Keratinocyte (primary cell): ENCODE data around the gene CLNK. TPM values are rescaled to one million over a fixed set of nuclear protein-coding genes. Genes with fewer than 3 reads are reported as not detected.

Experiments used
- DNase-seq: peaks from one replicate; pipeline ENCODE4 v3.0.0-alpha.2; 2011; ENCODE audit warnings: low read depth, missing footprints, low spot score
- FAIRE-seq: peaks from 2 replicates; lab custom pipeline; 2011; peaks lifted over from hg19 to GRCh38; lab: Jason Lieb, UNC
- H2AFZ ChIP-seq: 2 replicates; pipeline ENCODE4 v1.6.0; 2012; ENCODE audit warnings: low read length, control low read depth, inconsistent platforms; ENCODE audit not compliant: control insufficient read depth
- H3K27ac ChIP-seq: 2 replicates; pipeline ENCODE4 v1.5.1; 2011; ENCODE audit warnings: low read length; ENCODE audit not compliant: control insufficient read depth, insufficient read depth
- H3K27me3 ChIP-seq: 3 replicates; pipeline ENCODE4 v1.6.0; 2011; ENCODE audit warnings: low read length; ENCODE audit not compliant: control insufficient read depth, insufficient read depth; ENCODE audit errors: extremely low read depth
- H3K36me3 ChIP-seq, 2 experiments: 2 replicates in 1 of 2; 3 replicates in 1 of 2; pipeline ENCODE4 v1.5.1; 2011; ENCODE audit warnings: low read length in 2 of 2, mild to moderate bottlenecking in 1 of 2; ENCODE audit not compliant: control insufficient read depth in 2 of 2, insufficient read depth in 2 of 2; ENCODE audit errors: extremely low read depth in 1 of 2
- H3K4me1 ChIP-seq: 3 replicates; pipeline ENCODE4 v1.5.1; 2011; ENCODE audit warnings: low read length; ENCODE audit not compliant: control insufficient read depth, insufficient read depth; ENCODE audit errors: extremely low read depth
- H3K4me2 ChIP-seq: 3 replicates; pipeline ENCODE4 v1.6.0; 2011; ENCODE audit warnings: low read depth, low read length; ENCODE audit not compliant: control insufficient read depth, insufficient read depth; ENCODE audit errors: extremely low read depth
- H3K4me3 ChIP-seq, 3 experiments: fragments of 200-600 bp in 1 of 3; sonication (generic) in 1 of 3; 2 replicates in 2 of 3; 3 replicates in 1 of 3; pipeline ENCODE4 v1.5.1; 2011 to 2016; ENCODE audit warnings: low read length in 3 of 3, mild to moderate bottlenecking in 3 of 3, control low read depth in 2 of 3, inconsistent platforms in 1 of 3, low read depth in 1 of 3, mixed read lengths in 1 of 3, mixed run types in 1 of 3, moderate library complexity in 1 of 3; ENCODE audit not compliant: control insufficient read depth in 2 of 3, insufficient read depth in 2 of 3; ENCODE audit errors: extremely low read depth in 1 of 3
- H3K79me2 ChIP-seq: 2 replicates; pipeline ENCODE4 v1.6.0; 2012; ENCODE audit warnings: low read length; ENCODE audit not compliant: control insufficient read depth, insufficient read depth
- H3K9ac ChIP-seq: 3 replicates; pipeline ENCODE4 v1.6.0; 2011; ENCODE audit warnings: low read length; ENCODE audit not compliant: control insufficient read depth, insufficient read depth; ENCODE audit errors: extremely low read depth
- H3K9me1 ChIP-seq: 3 replicates; pipeline ENCODE4 v1.6.0; 2011; ENCODE audit warnings: low read length; ENCODE audit not compliant: control insufficient read depth, insufficient read depth; ENCODE audit errors: extremely low read depth
- H3K9me3 ChIP-seq: 2 replicates; pipeline ENCODE4 v1.5.1; 2012; ENCODE audit warnings: low read depth, low read length; ENCODE audit not compliant: control insufficient read depth
- H4K20me1 ChIP-seq: 3 replicates; pipeline ENCODE4 v1.6.0; 2011; ENCODE audit warnings: low read length; ENCODE audit not compliant: control insufficient read depth, insufficient read depth; ENCODE audit errors: extremely low read depth
- CTCF ChIP-seq, 3 experiments: IDR thresholded peaks in 1 of 3; conservative IDR thresholded peaks in 1 of 3; optimal IDR thresholded peaks in 1 of 3; 2 replicates in 2 of 3; 3 replicates in 1 of 3; pipeline versions ENCODE3 to v1.5.1; 2011; ENCODE audit warnings: low read length in 3 of 3, mild to moderate bottlenecking in 3 of 3, moderate library complexity in 2 of 3, control low read depth in 1 of 3, inconsistent platforms in 1 of 3; ENCODE audit not compliant: insufficient read depth in 2 of 3; ENCODE audit errors: extremely low read depth in 1 of 3
- EZH2 ChIP-seq: IDR thresholded peaks from one replicate; pipeline ENCODE4 v1.6.1; 2012; ENCODE audit warnings: inconsistent platforms, mild to moderate bottlenecking, low read length, moderate library complexity
- dilution Hi-C: fragments of 300-500 bp; cut with MboI; formaldehyde crosslinking; loops from one replicate; pipeline ENCODE4 v1.7.0; 2020; ENCODE audit warnings: low sequenced_read_pairs; ENCODE audit not compliant: extremely low pct_ligation_motif_present
- polyA plus RNA-seq, 5 experiments: library from polyadenylated mRNA; depleted of rRNA in 3 of 5; stranded (reverse) in 3 of 5; stranded (forward) in 1 of 5; unstranded in 1 of 5; fragments of >200 nt; gene quantifications; 1 replicate in 1 of 5; 2 replicates in 3 of 5; 3 replicates in 1 of 5; pipeline versions ENCODE4 v1.2.1 to v1.2.3, GENCODE V29; 2011 to 2012; ENCODE audit warnings: missing spikeins in 2 of 5, low read depth in 1 of 5, low replicate concordance in 1 of 5

Gene CLNK
- polyA plus RNA-seq, 1 donor (not counting 4 experiments of a cell fraction or from before 2014, with no cell fraction given), result not detected

- no peak overlapping the region for H3K9ac ChIP-seq
- H3K9me3 ChIP-seq, result no peaks in the 10 kb centered on the region
- H3K4me2 ChIP-seq, result no peak overlapping the region
- dilution Hi-C loops, result no loop called here
- TF ChIP-seq EZH2 (no peak), CTCF (optimal IDR thresholded peaks at IDR 0.05 in 1 of 3, IDR thresholded peaks at IDR 0.05 in 1 of 3, conservative IDR thresholded peaks at IDR 0.05 in 1 of 3; ENCODE audit: extremely low read depth in 1 of 3, insufficient read depth in 2 of 3, low read length in 3 of 3) (no peak)
- no peak overlapping the region for H2AFZ ChIP-seq
- no peak overlapping the region for H3K4me3 ChIP-seq
- no peaks in the 10 kb centered on the region for H4K20me1 ChIP-seq
- no peaks in the 10 kb centered on the region for H3K36me3 ChIP-seq
- no peaks in the 10 kb centered on the region for H3K27me3 ChIP-seq
- no peaks in the 10 kb centered on the region for H3K79me2 ChIP-seq
- FAIRE-seq (no peak), DNase-seq (no peak)
- H3K9me1 ChIP-seq, result no peaks in the 10 kb centered on the region
- no peak overlapping the region for H3K27ac ChIP-seq
- H3K4me1 ChIP-seq, result no peaks in the 10 kb centered on the region
Measured at GRCh38 chr4:10623241-10623640, 61.3 kb downstream of the CLNK start.

GRCh38 chr4:10622728-10623127, 61.8 kb downstream of the CLNK start:
- DNase-seq, result no peak
- dilution Hi-C loops, result no loop called here
- peak in 2 of 3 experiments; percentile 43 to 50 for TF ChIP-seq CTCF (optimal IDR thresholded peaks at IDR 0.05 in 1 of 3, IDR thresholded peaks at IDR 0.05 in 1 of 3, conservative IDR thresholded peaks at IDR 0.05 in 1 of 3; ENCODE audit: extremely low read depth in 1 of 3, insufficient read depth in 2 of 3, low read length in 3 of 3)
- no peak for TF ChIP-seq EZH2

More at GRCh38 chr4:10622728-10623127, 61.8 kb downstream of the CLNK start:
- no peak for FAIRE-seq
- no peak overlapping the region for H3K27ac ChIP-seq
- no peaks in the 10 kb centered on the region for H3K27me3 ChIP-seq
- H3K9me3 ChIP-seq, result no peaks in the 10 kb centered on the region
- H3K9me1 ChIP-seq, result no peaks in the 10 kb centered on the region
- H3K36me3 ChIP-seq, result no peaks in the 10 kb centered on the region
- H3K4me1 ChIP-seq, result no peaks in the 10 kb centered on the region
- no peak overlapping the region for H3K4me3 ChIP-seq
- H3K9ac ChIP-seq, result no peak overlapping the region
- H2AFZ ChIP-seq, result no peak overlapping the region
- no peaks in the 10 kb centered on the region for H3K79me2 ChIP-seq
- no peaks in the 10 kb centered on the region for H4K20me1 ChIP-seq
- H3K4me2 ChIP-seq, result no peak overlapping the region
